NB4 (cell line): Measurements from ENCODE around the gene SUV39H2.
"Not testable (repeated sequence)": the region's sequence is repeated elsewhere in the genome, so short reads cannot be mapped to it uniquely, and the experiment has no call there.

Source experiments
- DNase-seq: peaks from one replicate; pipeline ENCODE4 v3.0.0; 2010; ENCODE audit warnings: low read depth
- H3K4me3 ChIP-seq: one replicate; pipeline ENCODE4 v1.5.1; 2011; ENCODE audit warnings: mild to moderate bottlenecking, low read depth, low read length, moderate library complexity
- MAX ChIP-seq: IDR thresholded peaks from 2 replicates; pipeline ENCODE4 v1.6.1; 2011; ENCODE audit warnings: low read depth, low read length
- MYC ChIP-seq: IDR thresholded peaks from 2 replicates; pipeline ENCODE4 v1.6.1; 2011; ENCODE audit warnings: low read depth, low read length
- POLR2A ChIP-seq: IDR thresholded peaks from 2 replicates; pipeline ENCODE4 v1.6.1; 2011; ENCODE audit warnings: mild to moderate bottlenecking; ENCODE audit not compliant: insufficient read length; ENCODE audit errors: extremely low read depth
- TF ChIP-seq, protein P1 (sequence below): IDR thresholded peaks from one replicate; pipeline ENCODE4 v1.5.1; 2012; ENCODE audit warnings: low read depth, low read length

Gene SUV39H2

GRCh38 chr10:14926722-14927416 is 48.2 kb downstream of the SUV39H2 start:
- H3K4me3 ChIP-seq = no peak overlapping the region
- no peak for DNase-seq
- no peak for TF ChIP-seq POLR2A
- TF ChIP-seq MYC = no peak
- TF ChIP-seq, protein P1, sequence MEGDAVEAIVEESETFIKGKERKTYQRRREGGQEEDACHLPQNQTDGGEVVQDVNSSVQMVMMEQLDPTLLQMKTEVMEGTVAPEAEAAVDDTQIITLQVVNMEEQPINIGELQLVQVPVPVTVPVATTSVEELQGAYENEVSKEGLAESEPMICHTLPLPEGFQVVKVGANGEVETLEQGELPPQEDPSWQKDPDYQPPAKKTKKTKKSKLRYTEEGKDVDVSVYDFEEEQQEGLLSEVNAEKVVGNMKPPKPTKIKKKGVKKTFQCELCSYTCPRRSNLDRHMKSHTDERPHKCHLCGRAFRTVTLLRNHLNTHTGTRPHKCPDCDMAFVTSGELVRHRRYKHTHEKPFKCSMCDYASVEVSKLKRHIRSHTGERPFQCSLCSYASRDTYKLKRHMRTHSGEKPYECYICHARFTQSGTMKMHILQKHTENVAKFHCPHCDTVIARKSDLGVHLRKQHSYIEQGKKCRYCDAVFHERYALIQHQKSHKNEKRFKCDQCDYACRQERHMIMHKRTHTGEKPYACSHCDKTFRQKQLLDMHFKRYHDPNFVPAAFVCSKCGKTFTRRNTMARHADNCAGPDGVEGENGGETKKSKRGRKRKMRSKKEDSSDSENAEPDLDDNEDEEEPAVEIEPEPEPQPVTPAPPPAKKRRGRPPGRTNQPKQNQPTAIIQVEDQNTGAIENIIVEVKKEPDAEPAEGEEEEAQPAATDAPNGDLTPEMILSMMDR = no peak
- TF ChIP-seq MAX = no peak

DNA sequence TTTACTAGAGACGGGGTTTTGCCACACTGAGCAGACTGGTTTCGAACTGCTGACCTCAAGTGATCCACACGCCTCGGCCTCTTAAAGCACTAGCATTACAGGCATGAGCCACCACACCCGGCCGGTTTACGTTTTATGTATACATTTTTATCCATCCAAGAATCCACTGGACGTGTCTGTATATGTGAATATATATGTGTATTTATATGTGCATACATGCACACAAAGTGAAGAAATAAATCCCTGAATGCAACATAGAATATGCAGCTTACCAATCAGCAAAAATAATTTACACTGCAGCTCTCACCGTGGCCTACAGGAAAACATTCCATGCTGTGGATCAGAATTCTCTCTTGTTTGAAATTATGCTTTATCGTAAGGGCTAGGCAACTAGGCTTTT is 51.9 kb downstream of the SUV39H2 start:
- H3K4me3 ChIP-seq = no peak overlapping the region
- TF ChIP-seq, protein P1 = no peak
- TF ChIP-seq POLR2A (no peak), MAX (no peak), MYC (no peak)
- no peak for DNase-seq

- H3K4me3 ChIP-seq = no peak overlapping the region
- no peak for DNase-seq
- TF ChIP-seq MYC = no peak
- TF ChIP-seq, protein P1 = no peak
- no peak for TF ChIP-seq MAX
- no peak for TF ChIP-seq POLR2A
These were observed 57.9 kb downstream of the SUV39H2 start for GRCh38 chr10:14936584-14936983.

GRCh38 chr10:14938971-14939370 is 60.3 kb downstream of the SUV39H2 start:
- H3K4me3 ChIP-seq = not testable (repeated sequence)
- peak; percentile 49 for DNase-seq

- DNase-seq, H3K4me3 ChIP-seq: not testable (repeated sequence)
These were observed 63.7 kb downstream of the SUV39H2 start for GRCh38 chr10:14942147-14942949.

- not testable (repeated sequence) for H3K4me3 ChIP-seq, DNase-seq
These were observed 64.3 kb downstream of the SUV39H2 start for GRCh38 chr10:14942950-14943338.

- no peak for DNase-seq
- TF ChIP-seq POLR2A = no peak
- TF ChIP-seq, protein P1 = no peak
- H3K4me3 ChIP-seq = no peak overlapping the region
These were observed 66.4 kb downstream of the SUV39H2 start for GRCh38 chr10:14945108-14945507.
